ENCODE data around the gene KRTAP5-5. TPM values are rescaled to one million over a fixed set of nuclear protein-coding genes. Genes with fewer than 3 reads are reported as not detected.

Gene KRTAP5-5, protein sequence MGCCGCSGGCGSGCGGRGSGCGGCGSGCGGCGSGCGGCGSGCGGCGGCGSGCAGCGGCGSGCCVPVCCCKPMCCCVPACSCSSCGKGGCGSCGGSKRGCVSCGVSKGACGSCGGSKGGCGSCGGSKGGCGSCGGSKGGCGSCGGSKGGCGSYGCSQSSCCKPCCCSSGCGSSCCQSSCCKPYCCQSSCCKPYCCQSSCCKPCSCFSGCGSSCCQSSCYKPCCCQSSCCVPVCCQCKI
- total RNA-seq: not detected in 2 replicates

DNA sequence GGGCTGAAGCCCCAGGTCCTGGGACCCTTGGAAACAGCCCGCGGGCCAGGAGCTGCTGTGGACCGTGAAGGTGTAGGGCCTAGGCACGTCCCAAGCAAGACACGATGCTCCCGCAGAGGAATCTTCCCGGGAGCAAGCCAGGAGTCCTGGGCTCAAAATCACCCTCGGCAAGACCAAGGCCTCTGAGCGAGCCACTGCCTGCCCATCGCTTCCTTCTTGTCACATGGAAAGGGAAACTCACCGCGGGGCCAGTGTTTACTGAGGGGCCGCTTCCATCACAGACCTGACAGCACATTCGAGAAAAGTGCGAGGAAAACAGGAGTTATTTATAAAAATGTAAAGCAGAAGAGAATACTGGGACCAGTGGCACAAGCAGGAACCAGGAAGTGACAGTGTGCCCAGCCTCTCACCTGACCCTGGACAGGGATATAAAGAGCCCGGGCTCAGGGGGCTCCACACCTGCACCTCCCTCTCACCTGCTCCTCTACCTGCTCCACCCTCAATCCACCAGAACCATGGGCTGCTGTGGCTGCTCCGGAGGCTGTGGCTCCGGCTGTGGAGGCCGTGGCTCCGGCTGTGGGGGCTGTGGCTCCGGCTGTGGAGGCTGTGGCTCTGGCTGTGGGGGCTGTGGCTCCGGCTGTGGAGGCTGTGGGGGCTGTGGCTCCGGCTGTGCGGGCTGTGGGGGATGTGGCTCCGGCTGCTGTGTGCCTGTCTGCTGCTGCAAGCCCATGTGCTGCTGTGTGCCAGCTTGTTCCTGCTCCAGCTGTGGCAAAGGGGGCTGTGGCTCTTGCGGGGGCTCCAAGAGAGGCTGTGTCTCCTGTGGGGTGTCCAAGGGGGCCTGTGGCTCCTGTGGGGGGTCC, at the start of gene KRTAP5-5:
TSS of gene KRTAP5-5 (plus strand) at position 450 of the 860 bp plus-strand sequence. CDS start at position 516, 66 bp downstream.

DNA sequence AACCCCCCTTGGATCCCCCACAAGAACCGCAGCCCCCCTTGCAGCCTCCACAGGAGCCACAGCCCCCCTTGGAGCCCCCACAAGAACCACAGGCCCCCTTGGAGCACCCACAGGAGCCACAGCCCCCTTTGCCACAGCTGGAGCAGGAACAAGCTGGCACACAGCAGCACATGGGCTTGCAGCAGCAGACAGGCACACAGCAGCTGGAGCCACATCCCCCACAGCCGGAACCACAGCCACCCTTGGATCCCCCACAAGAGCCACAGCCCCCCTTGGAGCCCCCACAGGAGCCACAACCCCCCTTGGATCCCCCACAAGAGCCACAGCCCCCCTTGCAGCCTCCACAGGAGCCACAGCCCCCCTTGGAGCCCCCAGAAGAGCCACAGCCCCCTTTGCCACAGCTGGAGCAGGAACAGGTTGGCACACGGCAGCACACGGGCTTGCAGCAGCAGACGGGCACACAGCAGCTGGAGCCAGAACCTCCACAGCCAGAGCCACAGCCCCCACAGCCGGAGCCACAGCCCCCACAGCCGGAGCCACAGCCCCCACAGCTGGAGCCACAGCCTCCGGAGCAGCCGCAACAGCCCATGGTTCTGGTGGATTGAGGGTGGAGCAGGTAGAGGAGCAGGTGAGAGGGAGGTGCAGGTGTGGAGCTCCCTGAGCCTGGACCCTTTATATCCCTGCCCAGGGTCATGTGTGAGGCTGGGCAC, 44.8 kb upstream of the KRTAP5-5 start, which contains the start of gene KRTAP5-1:
TSS of gene KRTAP5-1 (minus strand) at position 623 of the 710 bp plus-strand sequence. CDS start at position 589, 34 bp downstream.

DNA sequence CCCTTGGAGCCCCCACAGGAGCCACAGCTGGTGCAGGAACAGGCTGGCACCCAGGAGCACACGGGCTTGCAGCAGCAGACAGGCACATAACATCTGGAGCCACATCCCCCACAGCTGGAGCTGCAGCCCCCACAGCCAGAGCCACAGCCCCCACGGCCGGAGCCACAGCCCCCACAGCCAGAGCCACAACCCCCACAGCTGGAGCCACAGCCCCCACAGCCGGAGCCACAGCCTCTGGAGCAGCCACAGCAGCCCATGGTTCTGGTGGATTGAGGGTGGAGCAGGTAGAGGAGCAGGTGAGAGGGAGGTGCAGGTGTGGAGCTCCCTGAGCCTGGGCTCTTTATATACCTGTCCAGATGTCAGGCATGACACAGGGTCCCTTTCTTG, 31.6 kb upstream of the KRTAP5-5 start, which contains the start of gene KRTAP5-2:
TSS of gene KRTAP5-2 (minus strand) at position 301 of the 387 bp plus-strand sequence. CDS start at position 257, 44 bp downstream.

DNA sequence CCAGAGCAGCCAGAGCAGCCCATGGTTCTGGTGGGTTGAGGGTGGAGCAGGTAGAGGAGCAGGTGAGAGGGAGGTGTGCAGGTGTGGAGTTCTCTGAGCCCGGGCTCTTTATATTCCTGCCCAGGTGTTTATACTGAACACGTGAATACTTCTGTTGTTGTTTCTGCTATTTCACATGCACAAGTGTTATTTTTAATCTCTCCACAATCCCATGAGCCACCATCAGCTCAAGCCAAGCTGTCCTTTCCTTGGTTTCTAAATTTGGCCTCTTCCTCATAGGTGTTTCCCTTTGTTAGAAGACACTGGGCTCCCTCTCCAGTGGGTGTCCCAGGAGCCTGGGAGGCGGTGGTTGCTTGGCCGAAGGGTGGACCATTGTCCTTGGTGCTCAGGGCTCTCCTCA, 21.2 kb upstream of the KRTAP5-5 start, which contains the start of gene KRTAP5-3:
TSS of gene KRTAP5-3 (minus strand) at position 101 of the 400 bp plus-strand sequence. CDS start at position 23, 78 bp downstream.

DNA sequence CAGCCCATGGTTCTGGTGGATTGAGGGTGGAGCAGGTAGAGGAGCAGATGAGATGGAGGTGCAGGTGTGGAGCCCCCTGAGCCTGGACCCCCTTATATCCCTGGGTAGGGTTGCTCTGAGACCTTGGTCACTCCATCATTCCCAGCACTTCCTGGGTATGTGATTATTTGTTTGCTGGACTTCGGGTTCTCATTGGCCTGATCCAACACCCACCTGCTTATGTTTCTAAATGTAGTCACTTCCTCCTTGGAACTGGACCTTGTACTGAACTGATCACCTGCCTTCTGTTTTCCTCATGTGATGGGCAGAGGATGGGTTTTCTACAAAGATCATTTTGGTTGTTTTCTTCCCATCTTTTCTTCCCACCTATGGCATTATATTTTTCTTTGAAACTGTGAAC, 7.5 kb upstream of the KRTAP5-5 start, which contains the start of gene KRTAP5-4:
TSS of gene KRTAP5-4 (minus strand) at position 53 of the 400 bp plus-strand sequence. CDS start at position 8, 45 bp downstream.

Other genes with a start within 250 kb of the KRTAP5-5 start
- gene BRSK2, start 239.8 kb upstream of the KRTAP5-5 start, total RNA-seq: not detected in 2 replicates
- gene MOB2, start 143.0 kb upstream of the KRTAP5-5 start, total RNA-seq: 11.1 and 20.2 TPM in 2 replicates
- 0.05 TPM in 1 of 2 replicates, not detected in the other for gene DUSP8, start 57.5 kb upstream of the KRTAP5-5 start, total RNA-seq
- gene KRTAP5-1, start 44.5 kb upstream of the KRTAP5-5 start, total RNA-seq: not detected in 2 replicates
- not detected in 2 replicates for gene KRTAP5-2, start 31.5 kb upstream of the KRTAP5-5 start, total RNA-seq
- not detected in 2 replicates for gene KRTAP5-3, start 21.3 kb upstream of the KRTAP5-5 start, total RNA-seq
- not detected in 2 replicates for gene KRTAP5-4, start 7.6 kb upstream of the KRTAP5-5 start, total RNA-seq
- not detected in 2 replicates for gene KRTAP5-6, start 67.4 kb downstream of the KRTAP5-5 start, total RNA-seq
- gene IFITM10, start 120.8 kb downstream of the KRTAP5-5 start, total RNA-seq: 0.44 and 1.6 TPM in 2 replicates
- gene CTSD, start 134.2 kb downstream of the KRTAP5-5 start, total RNA-seq: 454 and 486 TPM in 2 replicates
- gene SYT8, start 205.2 kb downstream of the KRTAP5-5 start, total RNA-seq: not detected in 2 replicates
- not detected in 2 replicates for gene TNNI2, start 209.2 kb downstream of the KRTAP5-5 start, total RNA-seq
- gene LSP1, start 223.3 kb downstream of the KRTAP5-5 start, total RNA-seq: 238 and 277 TPM in 2 replicates